ENCODE results near the gene SBF2.

DNA sequence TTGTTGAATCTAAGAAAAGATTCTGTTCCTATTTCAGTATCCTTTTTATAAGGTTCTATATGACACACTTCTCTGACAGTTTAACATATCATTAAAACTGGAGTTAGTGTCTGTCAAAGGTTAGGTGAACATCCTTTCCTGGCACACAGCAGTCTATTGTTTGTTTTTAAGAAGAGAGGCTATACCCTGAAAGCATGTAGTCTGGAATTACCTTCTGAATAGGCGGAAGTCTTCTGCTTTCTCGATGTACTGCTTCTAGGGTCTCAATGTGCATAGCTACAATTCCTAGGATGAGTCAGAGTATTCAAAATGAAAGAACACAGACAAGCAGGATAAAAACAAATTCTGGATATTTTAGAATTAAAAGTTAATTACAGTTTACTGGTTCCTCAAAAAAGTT, 441.6 kb downstream of the SBF2 start:
- TF ChIP-seq, protein P1, sequence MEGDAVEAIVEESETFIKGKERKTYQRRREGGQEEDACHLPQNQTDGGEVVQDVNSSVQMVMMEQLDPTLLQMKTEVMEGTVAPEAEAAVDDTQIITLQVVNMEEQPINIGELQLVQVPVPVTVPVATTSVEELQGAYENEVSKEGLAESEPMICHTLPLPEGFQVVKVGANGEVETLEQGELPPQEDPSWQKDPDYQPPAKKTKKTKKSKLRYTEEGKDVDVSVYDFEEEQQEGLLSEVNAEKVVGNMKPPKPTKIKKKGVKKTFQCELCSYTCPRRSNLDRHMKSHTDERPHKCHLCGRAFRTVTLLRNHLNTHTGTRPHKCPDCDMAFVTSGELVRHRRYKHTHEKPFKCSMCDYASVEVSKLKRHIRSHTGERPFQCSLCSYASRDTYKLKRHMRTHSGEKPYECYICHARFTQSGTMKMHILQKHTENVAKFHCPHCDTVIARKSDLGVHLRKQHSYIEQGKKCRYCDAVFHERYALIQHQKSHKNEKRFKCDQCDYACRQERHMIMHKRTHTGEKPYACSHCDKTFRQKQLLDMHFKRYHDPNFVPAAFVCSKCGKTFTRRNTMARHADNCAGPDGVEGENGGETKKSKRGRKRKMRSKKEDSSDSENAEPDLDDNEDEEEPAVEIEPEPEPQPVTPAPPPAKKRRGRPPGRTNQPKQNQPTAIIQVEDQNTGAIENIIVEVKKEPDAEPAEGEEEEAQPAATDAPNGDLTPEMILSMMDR (IDR thresholded peaks at IDR 0.05; ENCODE audit: extremely low read depth in 1 of 2, insufficient read depth in 1 of 2, low read depth in 1 of 2, low read length in 2 of 2): no peak
- TF ChIP-seq JUN (IDR thresholded peaks at IDR 0.05; ENCODE audit: borderline replicate concordance, insufficient read depth, insufficient read length, low read depth): peak; percentile 77
- TF ChIP-seq, protein P2, sequence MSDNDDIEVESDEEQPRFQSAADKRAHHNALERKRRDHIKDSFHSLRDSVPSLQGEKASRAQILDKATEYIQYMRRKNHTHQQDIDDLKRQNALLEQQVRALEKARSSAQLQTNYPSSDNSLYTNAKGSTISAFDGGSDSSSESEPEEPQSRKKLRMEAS (IDR thresholded peaks at IDR 0.05; ENCODE audit: insufficient read depth, insufficient read length): no peak
- no peak for TF ChIP-seq EZH2 (IDR thresholded peaks at IDR 0.05; ENCODE audit: borderline replicate concordance, low read depth, low read length, severe bottlenecking)
- TF ChIP-seq POLR2A (IDR thresholded peaks at IDR 0.05; ENCODE audit: low read depth, low read length): no peak
- no peak for TF ChIP-seq GATA2 (IDR thresholded peaks at IDR 0.05; ENCODE audit: insufficient read depth, insufficient read length, low read depth, low read length)
- TF ChIP-seq POLR2AphosphoS5 (IDR thresholded peaks at IDR 0.05; ENCODE audit: insufficient read depth, low read depth, low read length): peak; percentile 35
- TF ChIP-seq MYC (IDR thresholded peaks at IDR 0.05; ENCODE audit: low read depth, low read length): no peak
- peak; percentile 82 for TF ChIP-seq FOS (IDR thresholded peaks at IDR 0.05; ENCODE audit: borderline replicate concordance, insufficient read depth, low read length)
